IgD-negative memory B cell (primary cell): Measurements from ENCODE around the gene DYNLRB2. TPM values are rescaled to one million over a fixed set of nuclear protein-coding genes. Genes with fewer than 3 reads are reported as not detected.
A peak's percentile ranks its signal among the peaks of the same experiment; 100 is the strongest.

Experiments used
- H3K27ac Mint-ChIP-seq, 3 donors: one replicate each; pipeline ENCODE4 v1.8.0; 2020 to 2022; ENCODE audit warnings: mild to moderate bottlenecking in 3 of 3, mixed read lengths in 3 of 3, moderate library complexity in 1 of 3
- H3K27me3 Mint-ChIP-seq: one replicate; pipeline ENCODE4 v1.8.0; 2021; ENCODE audit warnings: mixed read lengths
- H3K36me3 Mint-ChIP-seq: one replicate; pipeline ENCODE4 v1.8.0; 2020; ENCODE audit warnings: mild to moderate bottlenecking, mixed read lengths
- H3K4me1 Mint-ChIP-seq, 3 donors: one replicate each; pipeline ENCODE4 v1.8.0; 2020 to 2022; ENCODE audit warnings: mixed read lengths in 3 of 3, mild to moderate bottlenecking in 1 of 3
- H3K4me3 Mint-ChIP-seq, 4 donors: one replicate each; pipeline ENCODE4 v1.8.0; 2020 to 2022; ENCODE audit warnings: mild to moderate bottlenecking in 4 of 4, mixed read lengths in 4 of 4, moderate library complexity in 3 of 4
- H3K9me3 Mint-ChIP-seq, 3 donors: one replicate each; pipeline ENCODE4 v1.8.0; 2020 to 2021; ENCODE audit warnings: mixed read lengths in 3 of 3, mild to moderate bottlenecking in 1 of 3
- polyA plus RNA-seq: library from polyadenylated mRNA; unstranded; fragments of 300-500 nt; fragmentation: Illumina TruSeq; gene quantifications from one replicate; pipeline ENCODE4 v1.2.3, GENCODE V29; 2021

Gene DYNLRB2
- polyA plus RNA-seq, 1 donor from 2014 or later, result not detected

DNA sequence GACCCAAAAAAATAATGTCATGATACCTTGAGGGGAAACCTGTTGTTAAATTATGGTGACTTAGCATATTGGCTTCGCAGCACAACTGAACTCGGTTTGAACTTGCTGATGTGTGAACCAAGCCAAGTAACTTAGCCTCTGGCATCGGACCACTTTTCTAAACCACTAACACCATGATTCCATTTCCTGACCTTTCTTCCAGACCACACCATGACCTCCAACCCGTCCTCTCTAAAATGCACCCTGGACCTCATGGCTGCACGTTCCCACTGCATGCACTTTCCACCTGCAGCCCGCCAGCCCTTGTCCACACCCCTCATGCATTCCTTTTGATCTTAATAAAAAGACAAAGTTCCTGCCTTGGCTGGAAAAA is 29.3 kb downstream of the DYNLRB2 start:
- peaks cover 0 to 3% (median 2%) of the 10 kb centered on the region in 3 donors for H3K4me1 Mint-ChIP-seq
- no peak overlapping the region for H3K27ac Mint-ChIP-seq
- peaks cover 2% of the 10 kb centered on the region for H3K36me3 Mint-ChIP-seq
- peaks cover 0 to 3% (median 2%) of the 10 kb centered on the region in 3 donors for H3K9me3 Mint-ChIP-seq
- peak overlapping the region in 1 of 4 donors; percentile 47 for H3K4me3 Mint-ChIP-seq
- H3K27me3 Mint-ChIP-seq, result peaks cover 2% of the 10 kb centered on the region

DNA sequence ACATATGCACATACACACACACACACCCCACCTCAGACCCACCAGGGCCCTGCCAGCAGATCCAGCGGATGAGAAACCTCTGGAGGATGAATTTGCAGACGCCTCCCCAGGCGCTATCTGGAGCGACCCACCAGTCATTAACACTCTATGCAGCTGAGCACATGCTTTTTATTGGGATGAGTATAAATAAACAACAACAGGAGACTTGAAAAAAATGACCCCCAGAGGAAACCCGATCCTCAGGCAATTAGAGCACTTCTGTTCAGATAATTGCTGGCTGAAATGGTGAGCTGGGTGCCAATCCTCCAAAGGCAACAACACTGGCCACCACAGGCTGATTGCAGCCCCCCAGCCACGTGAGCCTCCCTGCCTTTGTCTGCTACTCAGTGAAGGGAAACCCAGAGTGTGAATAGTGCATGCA is 32.9 kb downstream of the DYNLRB2 start:
- Mint-ChIP-seq H3K36me3 (no peaks in the 10 kb centered on the region), H3K4me3 (no peak overlapping the region), H3K27me3 (peaks cover 2% of the 10 kb centered on the region), H3K27ac (no peak overlapping the region), H3K4me1 (peaks cover 0 to 3% (median 2%) of the 10 kb centered on the region in 3 donors), H3K9me3 (peaks cover 0 to 3% (median 2%) of the 10 kb centered on the region in 3 donors)

DNA sequence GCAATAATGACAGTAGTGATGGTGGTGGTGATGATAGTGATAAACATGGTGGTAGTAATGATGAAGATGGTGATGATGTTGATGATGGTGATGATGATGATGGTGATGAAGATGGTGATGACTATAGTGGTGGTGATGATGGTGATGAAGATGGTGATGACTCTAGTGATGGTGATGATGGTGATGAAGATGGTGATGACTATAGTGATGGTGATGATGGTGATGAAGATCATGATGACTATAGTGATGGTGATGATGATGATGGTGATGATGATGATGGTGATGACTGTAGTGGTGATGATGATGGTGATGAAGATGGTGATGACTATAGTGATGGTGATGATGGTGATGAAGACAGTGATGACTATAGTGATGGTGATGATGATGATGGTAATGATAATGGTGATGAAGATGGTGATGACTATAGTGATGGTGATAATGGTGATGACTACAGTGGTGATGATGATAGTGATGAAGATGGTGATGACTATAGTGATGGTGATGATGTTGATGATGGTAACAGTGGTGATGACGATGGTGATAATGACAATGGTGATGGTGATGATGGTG is 35.6 kb downstream of the DYNLRB2 start:
- Mint-ChIP-seq H3K4me1 (peaks cover 13 to 14% (median 14%) of the 10 kb centered on the region in 3 donors), H3K27me3 (peaks cover 2% of the 10 kb centered on the region), H3K36me3 (no peaks in the 10 kb centered on the region), H3K9me3 (peaks cover 0 to 3% (median 0%) of the 10 kb centered on the region in 3 donors), H3K27ac (no peak overlapping the region), H3K4me3 (no peak overlapping the region)

DNA sequence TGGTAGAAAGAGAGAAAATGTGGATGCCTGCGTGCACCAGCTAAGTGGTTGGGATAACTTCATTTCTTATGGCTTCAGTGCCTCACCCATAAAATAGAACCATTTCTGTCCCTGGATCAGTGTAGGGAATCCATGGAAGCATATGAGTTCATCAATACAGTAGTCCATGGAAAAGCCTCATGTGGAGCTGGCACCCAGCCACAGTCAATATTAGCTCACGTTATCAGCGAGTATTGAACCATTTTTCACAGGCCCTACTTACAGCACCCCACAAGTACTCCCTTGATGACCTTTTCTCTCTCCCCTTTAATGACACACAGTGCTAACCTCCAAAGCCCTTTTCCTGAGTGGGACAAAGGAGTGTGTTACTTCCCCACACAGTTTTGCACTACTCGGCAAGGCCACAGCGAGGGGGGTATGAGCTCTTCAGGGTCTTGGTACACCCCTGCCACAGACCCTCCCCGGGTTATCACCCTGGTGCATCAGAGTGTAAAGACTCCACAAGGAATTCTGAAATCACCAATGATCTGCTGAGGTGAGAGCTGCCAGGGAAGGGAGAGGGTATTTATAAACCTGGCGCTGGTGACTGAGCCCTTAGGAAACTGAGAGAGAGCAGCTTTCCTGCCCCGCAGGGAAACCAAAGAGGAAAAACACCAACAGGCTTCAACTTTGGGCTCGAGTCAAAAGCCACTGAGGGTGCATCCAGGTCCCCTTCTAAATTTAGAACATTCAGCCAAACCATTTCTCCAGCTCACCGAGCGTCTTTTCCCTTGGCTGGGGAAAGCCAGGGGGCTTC is 36.9 kb downstream of the DYNLRB2 start:
- peaks cover 0 to 2% (median 0%) of the 10 kb centered on the region in 3 donors for H3K9me3 Mint-ChIP-seq
- H3K4me3 Mint-ChIP-seq, result no peak overlapping the region
- no peak overlapping the region for H3K27ac Mint-ChIP-seq
- H3K4me1 Mint-ChIP-seq, result peaks cover 13 to 14% (median 14%) of the 10 kb centered on the region in 3 donors
- H3K36me3 Mint-ChIP-seq, result no peaks in the 10 kb centered on the region
- no peaks in the 10 kb centered on the region for H3K27me3 Mint-ChIP-seq

DNA sequence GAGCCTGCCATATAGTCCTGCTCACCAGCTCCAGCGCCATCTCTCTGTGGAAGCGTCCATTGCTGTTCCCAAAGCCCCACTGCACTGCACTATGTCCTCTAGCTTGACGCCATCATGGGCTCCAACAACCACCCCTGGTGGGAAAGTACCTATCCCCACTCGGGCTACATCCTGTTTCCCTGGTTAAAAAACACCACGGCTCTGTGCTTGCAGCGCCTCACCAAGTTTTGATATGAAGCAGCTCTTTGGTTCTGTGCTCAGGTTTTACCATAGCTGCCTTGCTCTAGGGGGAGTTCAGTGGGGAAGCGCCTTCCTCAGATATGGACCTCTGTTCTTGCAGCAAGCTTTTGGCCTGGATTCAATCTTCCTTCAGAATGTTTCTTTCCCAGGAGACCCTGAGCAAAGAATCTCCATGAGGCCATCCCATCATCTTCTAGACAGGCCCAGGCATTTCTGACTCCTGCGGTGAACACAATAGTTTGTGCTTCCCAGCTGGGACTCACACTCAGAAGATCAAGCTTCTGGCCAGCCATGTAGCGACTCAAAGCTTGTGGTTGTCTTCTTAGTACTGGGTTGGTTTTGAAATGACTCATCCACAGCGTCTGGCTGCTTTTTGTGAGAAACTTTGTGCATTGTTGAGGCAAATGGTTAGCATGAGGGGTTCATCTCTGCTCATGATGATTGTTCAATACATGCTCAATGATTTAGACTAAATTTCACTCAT is 39.5 kb downstream of the DYNLRB2 start:
- peak overlapping the region in 1 of 3 donors; percentile 64 for H3K27ac Mint-ChIP-seq
- H3K36me3 Mint-ChIP-seq, result peaks cover 1% of the 10 kb centered on the region
- peak overlapping the region in 1 of 4 donors; percentile 37 for H3K4me3 Mint-ChIP-seq
- H3K9me3 Mint-ChIP-seq, result peaks cover 0 to 2% (median 0%) of the 10 kb centered on the region in 3 donors
- peaks cover 13 to 19% (median 14%) of the 10 kb centered on the region in 3 donors for H3K4me1 Mint-ChIP-seq
- H3K27me3 Mint-ChIP-seq, result peaks cover 2% of the 10 kb centered on the region

DNA sequence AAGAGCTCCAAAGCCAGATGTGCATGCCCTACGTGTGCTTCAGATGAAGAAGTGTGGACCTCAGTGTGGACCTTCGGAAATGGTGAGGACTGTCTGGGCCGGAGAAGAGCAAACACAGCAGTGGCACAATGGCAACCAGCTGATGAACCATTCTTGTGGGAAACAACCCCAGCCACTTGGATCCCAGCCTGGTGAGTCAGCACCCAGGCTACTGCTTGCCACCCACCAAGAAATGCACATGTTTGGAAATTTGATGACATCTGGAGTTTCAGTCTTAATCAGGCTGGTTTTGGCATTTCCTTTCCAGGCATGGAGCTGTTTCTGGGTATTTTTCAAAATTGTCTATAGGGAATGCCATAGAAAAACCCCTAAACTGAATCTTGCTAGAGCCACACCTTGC is 42.7 kb downstream of the DYNLRB2 start:
- peaks cover 2% of the 10 kb centered on the region for H3K27me3 Mint-ChIP-seq
- H3K27ac Mint-ChIP-seq, result no peak overlapping the region
- peaks cover 0 to 3% (median 0%) of the 10 kb centered on the region in 3 donors for H3K9me3 Mint-ChIP-seq
- peaks cover 13 to 19% (median 14%) of the 10 kb centered on the region in 3 donors for H3K4me1 Mint-ChIP-seq
- peaks cover 1% of the 10 kb centered on the region for H3K36me3 Mint-ChIP-seq
- H3K4me3 Mint-ChIP-seq, result no peak overlapping the region

DNA sequence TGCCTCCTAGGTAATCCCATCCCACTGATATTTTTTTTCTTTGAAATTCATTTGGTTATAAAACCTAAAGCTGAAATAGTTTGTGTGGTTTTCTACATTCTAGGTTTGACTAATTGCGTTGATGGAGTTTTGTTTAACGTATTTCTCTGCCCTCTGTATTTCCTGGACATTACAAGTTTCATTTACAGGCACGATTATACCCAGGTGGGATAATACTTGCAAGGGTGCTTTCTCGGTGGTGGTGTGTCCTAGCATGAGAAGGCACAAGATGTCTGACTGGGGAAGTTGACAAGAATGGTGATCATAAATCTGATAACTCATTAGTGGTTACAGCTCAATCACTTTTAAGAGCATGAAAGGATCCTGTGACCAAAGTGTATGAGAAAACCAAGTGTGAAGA is 45.0 kb downstream of the DYNLRB2 start:
- H3K36me3 Mint-ChIP-seq, result peaks cover 5% of the 10 kb centered on the region

DNA sequence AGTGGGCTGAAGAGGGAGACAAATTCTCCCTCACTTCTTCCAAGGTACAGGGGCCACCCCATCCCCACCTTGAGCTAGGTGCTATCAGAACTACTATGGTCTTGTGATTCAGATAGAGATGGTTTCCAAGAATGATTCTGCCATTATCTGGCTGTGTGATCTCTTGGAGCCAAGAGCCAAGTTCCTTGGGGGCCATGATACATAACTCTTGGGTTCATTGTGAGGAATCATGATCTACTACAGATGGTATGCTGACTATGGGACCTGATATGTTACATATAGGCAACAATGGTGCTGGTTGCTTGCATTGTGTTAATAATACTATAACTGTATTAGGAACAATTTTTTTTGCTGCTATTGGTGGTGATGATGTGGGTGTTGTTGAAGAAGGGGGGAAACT is 45.7 kb downstream of the DYNLRB2 start:
- Mint-ChIP-seq H3K27me3 (peaks cover 2% of the 10 kb centered on the region), H3K27ac (no peak overlapping the region), H3K36me3 (peaks cover 5% of the 10 kb centered on the region)

More for the DNA sequence above, 45.0 kb downstream of the DYNLRB2 start:
- H3K27ac Mint-ChIP-seq, result no peak overlapping the region
- H3K4me3 Mint-ChIP-seq, result no peak overlapping the region
- peaks cover 5 to 11% (median 5%) of the 10 kb centered on the region in 3 donors for H3K4me1 Mint-ChIP-seq
- peaks cover 2% of the 10 kb centered on the region for H3K27me3 Mint-ChIP-seq
- H3K9me3 Mint-ChIP-seq, result peaks cover 0 to 3% (median 0%) of the 10 kb centered on the region in 3 donors

DNA sequence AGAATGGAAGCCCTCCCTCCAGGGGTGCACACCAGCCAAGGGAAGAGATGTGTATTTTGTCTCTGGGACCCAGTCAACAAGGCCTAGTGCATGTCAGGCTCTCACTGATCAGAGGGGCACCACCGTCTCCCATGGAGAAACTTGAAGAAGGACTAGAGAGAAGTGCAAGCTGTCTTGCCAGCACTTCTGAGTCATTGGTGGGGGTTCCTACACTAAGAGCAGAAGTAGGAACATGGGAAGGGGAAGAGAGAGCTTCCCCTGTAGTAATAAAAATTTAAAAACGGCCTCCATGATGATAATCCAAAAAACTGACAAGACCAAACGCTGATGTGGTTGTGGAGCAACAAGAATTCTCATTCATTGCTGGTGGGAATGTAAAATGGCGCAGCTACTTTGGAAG is 46.3 kb downstream of the DYNLRB2 start:
- Mint-ChIP-seq H3K4me3 (no peak overlapping the region), H3K4me1 (peaks cover 5 to 7% (median 6%) of the 10 kb centered on the region in 3 donors), H3K27ac (no peak overlapping the region), H3K36me3 (peaks cover 5% of the 10 kb centered on the region), H3K9me3 (peaks cover 0 to 2% (median 0%) of the 10 kb centered on the region in 3 donors), H3K27me3 (peaks cover 2% of the 10 kb centered on the region)

More for the DNA sequence above, 45.7 kb downstream of the DYNLRB2 start:
- Mint-ChIP-seq H3K4me1 (peaks cover 5 to 7% (median 6%) of the 10 kb centered on the region in 3 donors), H3K4me3 (no peak overlapping the region), H3K9me3 (peaks cover 0 to 2% (median 0%) of the 10 kb centered on the region in 3 donors)

DNA sequence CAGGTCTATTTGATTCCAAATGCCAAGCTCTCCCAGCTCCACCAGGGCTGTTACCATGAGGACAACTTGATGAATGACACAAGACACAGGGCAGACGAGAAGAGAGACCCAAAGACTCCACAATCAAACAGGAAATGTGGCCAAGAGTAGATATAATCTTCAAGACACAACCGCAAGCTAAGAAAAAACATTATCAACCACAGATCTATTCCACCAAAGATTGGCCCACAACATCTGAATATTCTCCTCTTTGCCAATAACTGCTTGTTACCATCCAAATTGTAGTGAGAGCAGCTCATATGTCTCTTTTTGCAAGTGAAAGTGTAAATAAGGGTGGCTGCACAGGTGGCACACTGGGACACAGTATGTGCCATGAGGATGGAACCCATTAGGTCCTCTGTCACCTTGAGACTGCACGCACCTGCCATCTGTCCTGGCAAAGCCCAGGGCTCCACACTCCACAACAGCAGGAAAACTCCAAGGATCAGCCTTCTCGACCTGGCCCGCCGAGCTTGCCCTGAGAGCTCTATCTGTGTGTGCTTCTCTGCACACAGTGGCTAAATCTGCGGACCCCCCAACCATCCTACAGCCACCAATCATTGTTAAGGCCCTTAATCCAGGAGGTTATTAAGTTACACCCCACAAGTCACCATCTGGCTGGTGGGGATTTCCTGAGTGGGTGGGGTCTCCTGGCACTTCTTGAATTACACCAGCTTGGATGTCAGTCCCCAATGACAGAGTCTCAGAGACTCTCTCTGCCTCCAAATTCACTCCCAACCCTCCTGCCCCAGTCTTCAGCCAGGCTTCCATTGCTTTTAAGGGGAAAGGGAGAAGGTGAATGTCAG is 50.5 kb downstream of the DYNLRB2 start:
- Mint-ChIP-seq H3K4me3 (no peak overlapping the region), H3K4me1 (peaks cover 0 to 7% (median 6%) of the 10 kb centered on the region in 3 donors), H3K27me3 (peaks cover 3% of the 10 kb centered on the region), H3K36me3 (peaks cover 3% of the 10 kb centered on the region), H3K27ac (no peak overlapping the region), H3K9me3 (peaks cover under 1 to 3% (median under 1%) of the 10 kb centered on the region in 3 donors)

DNA sequence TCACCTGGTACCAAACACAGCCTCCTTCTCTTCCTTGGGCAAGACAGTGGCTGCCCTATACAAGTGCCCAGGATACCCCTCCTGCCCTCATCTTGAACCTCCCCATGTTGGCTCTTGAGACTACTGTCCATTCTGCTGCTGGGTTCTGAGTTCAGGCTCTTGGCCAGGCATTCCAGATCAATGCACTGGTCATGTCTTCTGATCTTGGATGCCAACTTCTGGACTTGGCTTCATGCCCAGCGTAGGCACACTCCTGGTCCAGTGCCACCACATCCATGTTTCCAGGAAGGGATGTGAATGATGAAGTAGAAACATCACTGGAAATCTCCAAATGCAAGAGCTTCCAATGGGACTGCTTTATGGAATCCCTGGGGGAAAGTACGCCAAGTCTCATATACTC is 51.5 kb downstream of the DYNLRB2 start:
- H3K9me3 Mint-ChIP-seq, result peaks cover 6 to 8% (median 6%) of the 10 kb centered on the region in 3 donors
- H3K36me3 Mint-ChIP-seq, result peaks cover 5% of the 10 kb centered on the region
- no peak overlapping the region for H3K27ac Mint-ChIP-seq
- H3K4me3 Mint-ChIP-seq, result no peak overlapping the region
- peaks cover 3% of the 10 kb centered on the region for H3K27me3 Mint-ChIP-seq
- peaks cover 0 to 7% (median 6%) of the 10 kb centered on the region in 3 donors for H3K4me1 Mint-ChIP-seq

DNA sequence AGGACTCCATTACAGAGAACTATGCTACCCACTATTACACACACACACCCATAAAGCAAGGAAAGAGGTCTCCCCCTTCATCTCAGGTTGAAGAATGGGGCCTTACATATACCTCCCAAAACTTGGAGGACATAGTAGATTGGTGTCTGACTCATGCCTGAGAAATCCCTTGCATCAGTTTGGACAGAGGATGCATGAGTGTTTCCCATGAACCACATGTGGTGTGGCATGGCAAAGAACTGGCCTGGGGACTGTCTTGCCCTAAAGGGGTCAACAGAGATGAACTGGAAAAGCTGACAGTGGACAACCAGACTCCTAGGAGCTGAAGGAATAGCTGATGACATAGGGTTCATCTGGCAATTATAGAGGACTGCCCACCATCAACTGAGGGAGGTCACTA is 54.0 kb downstream of the DYNLRB2 start:
- no peak overlapping the region for H3K27ac Mint-ChIP-seq

DNA sequence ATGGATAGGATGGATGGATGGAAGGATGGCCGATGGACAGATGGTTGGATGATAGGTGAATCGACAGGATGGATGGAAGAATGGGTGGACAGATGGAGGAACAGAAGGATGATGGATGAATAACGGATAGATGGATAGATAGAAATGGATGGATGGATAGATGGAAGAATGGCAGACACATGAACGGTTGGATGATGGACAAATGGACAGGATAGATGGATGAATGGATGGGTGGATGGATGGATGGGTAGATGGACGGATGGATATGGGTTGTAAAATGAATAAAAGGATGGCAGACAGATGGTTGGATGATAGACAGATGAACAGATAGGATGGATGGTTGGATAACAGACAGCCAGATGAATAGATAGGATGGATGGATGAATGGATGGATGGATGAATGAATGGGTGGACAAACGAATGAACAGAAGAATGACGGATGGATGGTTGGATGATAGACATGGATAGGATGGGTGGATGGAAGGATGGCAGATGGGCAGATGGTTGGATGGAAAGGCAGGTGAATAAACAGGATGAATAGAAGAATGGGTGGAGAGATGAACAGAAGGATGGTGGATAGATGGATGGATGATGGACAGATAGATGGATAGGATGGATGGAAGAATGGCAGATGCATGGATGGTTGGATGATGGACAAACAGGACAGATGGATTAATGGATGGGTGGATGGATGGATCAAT is 55.9 kb downstream of the DYNLRB2 start:
- H3K36me3 Mint-ChIP-seq, result peaks cover 2% of the 10 kb centered on the region
- no peak overlapping the region for H3K27ac Mint-ChIP-seq
- peaks cover 3% of the 10 kb centered on the region for H3K27me3 Mint-ChIP-seq
- no peak overlapping the region for H3K4me3 Mint-ChIP-seq
- peaks cover 6% of the 10 kb centered on the region in 3 donors for H3K9me3 Mint-ChIP-seq
- H3K4me1 Mint-ChIP-seq, result no peaks in the 10 kb centered on the region

More for the DNA sequence above, 54.0 kb downstream of the DYNLRB2 start:
- peaks cover 0 to 7% (median 6%) of the 10 kb centered on the region in 3 donors for H3K4me1 Mint-ChIP-seq
- H3K27me3 Mint-ChIP-seq, result peaks cover 3% of the 10 kb centered on the region
- H3K9me3 Mint-ChIP-seq, result peaks cover 6% of the 10 kb centered on the region in 3 donors
- peaks cover 5% of the 10 kb centered on the region for H3K36me3 Mint-ChIP-seq
- H3K4me3 Mint-ChIP-seq, result no peak overlapping the region

DNA sequence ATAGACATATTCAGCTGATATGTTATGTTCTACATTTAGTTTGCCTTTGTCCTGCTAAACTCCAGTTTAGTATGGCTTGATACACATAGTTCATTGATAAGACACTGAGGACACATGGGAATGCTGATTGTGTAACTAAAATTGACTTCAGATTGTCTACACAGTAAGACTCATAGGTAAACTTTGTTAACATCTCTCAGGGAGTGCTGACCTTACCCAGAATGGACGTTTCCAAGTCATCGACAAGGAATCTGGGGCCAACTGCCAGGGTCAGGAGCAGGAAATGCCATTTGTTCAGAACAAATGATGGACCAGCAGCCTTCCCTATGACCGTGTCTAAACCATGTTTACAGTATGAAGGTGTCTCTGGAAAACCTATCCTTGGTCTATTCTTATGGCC is 58.7 kb downstream of the DYNLRB2 start:
- Mint-ChIP-seq H3K27me3 (no peaks in the 10 kb centered on the region), H3K4me1 (no peaks in the 10 kb centered on the region), H3K36me3 (peaks cover 2% of the 10 kb centered on the region), H3K9me3 (peaks cover 5 to 6% (median 6%) of the 10 kb centered on the region in 3 donors), H3K4me3 (no peak overlapping the region), H3K27ac (no peak overlapping the region)
